HG03378 (cell line): Measurements from ENCODE around the gene FAM181A.

Source experiments
- ATAC-seq: cut with Tn5 transposase; IDR thresholded peaks from one replicate; pipeline ENCODE4 v1.9.1; 2021; ENCODE audit warnings: mild to moderate bottlenecking, moderate library complexity; ENCODE audit not compliant: unreplicated experiment

FAM181A gene

DNA sequence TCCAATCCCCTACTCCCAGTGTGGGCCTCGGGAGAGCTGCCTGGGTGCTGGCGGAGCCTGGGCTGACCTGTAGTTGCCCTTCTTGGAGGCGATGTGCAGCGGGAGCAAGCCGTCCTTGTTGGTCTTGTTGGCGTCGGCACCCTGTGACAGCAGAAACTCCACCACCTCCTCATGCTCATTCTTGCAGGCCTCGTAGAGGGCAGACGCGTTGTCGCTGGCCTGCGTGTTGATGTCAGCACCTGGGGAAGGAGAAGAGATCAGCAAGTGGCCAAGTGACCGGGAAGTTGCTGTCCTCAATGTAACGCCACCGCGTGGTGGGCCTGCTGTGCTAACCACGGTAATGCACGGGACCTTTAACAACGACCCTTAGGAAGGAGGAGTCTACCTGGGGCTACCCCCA, 20.1 kb downstream of the FAM181A start:
- ATAC-seq: no peak

DNA sequence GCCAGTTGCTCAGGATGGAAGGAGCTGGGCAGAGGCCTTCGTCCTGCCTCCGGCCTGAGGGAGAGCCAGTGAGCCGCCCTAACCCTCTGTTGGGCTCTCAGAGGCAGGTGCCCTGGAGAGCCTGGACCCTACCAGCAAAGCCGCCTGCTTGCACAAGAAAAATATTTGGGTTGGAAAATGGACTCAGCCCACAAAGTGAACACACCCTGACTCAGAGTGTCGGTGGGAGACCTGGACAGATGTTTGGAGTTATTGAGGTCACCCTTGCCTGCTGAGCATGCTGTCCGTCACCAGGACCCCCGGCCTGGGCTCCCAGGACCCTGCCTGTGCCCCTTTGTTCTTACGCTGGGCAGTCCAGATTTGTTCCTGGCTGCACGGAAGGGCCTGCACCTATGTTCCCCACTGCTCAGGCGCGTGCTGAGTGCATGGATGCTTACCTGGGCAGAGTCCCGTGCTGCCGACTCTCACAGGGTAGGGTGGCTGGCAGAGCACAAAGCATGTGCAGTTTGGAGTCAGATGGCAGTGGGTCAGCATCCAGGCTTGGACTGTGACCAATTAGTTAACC, 22.4 kb downstream of the FAM181A start:
- no peak for ATAC-seq

DNA sequence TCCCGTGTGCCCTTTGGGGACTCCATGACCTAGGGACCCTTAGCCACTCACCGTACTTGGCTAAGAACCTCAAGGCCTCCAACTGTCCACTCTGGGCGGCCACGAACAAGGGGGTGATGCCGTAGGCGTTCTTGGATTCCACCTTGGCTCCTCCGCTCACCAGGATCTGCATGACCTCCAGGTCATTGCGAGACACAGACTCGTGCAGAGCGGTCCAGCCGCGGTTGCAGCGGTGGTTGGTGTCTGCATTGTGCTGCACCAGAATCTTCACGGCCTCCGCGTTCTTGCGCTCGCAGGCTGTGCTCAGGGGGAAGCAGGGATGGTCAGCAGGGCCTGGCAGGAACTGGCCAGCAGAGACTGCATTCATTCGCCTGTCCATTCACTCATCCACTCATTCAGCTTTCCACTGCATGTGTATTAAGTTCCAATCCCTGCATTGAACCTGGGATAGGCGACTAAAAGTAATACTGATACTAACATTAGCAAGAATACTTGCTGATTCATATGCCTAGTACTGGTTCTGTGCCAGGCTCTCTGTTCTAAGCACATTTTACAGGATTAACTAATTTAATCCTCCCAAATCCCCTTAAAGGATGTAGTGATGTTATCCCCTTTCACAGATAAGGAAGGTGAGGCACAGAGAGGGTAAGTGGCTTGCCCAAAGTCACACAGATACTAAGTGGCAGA, 23.9 kb downstream of the FAM181A start:
- ATAC-seq: no peak

DNA sequence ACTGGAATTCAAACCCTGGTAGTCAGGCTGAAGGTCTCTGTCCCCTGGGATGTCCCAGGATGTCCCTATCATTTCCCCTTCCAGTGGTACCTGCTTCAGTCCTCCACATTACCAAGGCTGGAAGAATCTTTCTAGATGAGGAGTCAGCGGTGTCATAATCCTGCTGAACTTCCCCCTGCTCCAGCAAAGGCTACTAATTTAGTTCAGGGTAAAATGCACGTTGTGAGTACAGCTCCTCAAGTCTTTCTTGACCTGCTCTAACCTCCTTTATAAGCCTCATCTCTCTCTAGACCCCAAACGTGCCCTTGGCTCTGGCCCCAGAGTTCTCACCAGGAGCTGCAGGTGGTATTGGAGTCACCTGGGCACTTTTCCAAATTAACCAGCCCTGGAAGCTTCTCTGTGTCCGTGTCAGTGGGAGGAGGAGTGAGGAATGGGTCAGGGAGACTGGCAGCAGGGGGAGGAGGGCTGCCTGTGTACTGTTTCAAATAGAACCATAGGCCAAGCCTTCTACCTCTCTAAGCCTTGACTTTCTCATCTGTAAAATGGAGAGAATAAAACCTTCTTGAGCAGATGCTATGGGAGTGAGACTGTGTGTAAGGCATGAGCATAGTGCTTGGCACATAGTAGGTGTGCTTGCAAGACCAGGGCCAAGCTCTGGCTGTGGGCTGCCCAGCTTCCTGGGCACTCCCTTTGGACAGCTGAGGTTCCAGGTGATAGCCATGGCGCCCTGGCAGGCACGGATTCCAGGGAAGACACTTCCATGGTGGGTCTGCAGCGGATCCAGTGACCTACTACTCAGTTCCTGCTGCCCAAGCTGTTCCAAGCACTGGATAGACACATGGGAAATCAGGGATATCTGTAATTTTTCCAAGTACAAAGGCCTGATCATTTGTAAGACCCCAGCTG, 24.7 kb downstream of the FAM181A start:
- ATAC-seq: no peak

DNA sequence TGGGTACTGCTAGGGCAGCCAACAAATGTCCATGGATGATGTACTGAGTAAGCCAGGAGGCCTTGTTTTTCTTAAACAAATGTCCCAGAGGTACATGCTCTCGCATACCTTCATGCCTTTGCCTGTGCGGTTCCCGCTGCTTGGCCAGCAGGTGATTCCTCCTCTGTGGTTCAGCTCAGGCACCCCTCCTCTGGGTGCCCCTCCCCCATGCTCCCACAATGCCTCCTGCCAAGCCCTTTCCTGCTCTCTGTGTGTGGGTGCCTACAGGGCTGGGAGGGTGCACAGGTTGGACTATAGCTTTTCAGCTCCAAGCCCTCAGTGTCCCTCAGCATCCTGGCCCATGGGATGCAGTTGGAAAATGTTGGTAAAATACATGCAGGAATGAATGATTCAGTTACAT, 25.7 kb downstream of the FAM181A start:
- ATAC-seq: no peak

DNA sequence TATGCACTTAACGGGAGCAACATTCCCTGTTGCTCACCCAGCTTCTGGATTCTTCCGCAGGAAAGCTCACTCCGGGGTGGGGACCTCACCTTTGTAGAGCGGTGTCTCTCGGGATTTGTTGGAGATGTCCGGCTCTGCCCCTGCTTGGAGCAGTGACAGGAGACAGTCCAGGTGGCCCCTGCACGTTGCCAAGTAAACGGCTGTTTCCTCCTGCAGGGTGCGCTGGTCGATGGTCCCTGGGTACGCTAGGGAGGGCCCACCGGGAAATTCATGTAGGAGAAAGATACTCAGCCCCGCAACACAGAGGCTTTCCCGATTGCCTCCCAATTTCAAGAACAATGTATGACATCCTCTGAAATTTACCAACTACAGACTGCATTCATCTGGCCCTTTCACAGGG, 26.1 kb downstream of the FAM181A start:
- no peak for ATAC-seq

DNA sequence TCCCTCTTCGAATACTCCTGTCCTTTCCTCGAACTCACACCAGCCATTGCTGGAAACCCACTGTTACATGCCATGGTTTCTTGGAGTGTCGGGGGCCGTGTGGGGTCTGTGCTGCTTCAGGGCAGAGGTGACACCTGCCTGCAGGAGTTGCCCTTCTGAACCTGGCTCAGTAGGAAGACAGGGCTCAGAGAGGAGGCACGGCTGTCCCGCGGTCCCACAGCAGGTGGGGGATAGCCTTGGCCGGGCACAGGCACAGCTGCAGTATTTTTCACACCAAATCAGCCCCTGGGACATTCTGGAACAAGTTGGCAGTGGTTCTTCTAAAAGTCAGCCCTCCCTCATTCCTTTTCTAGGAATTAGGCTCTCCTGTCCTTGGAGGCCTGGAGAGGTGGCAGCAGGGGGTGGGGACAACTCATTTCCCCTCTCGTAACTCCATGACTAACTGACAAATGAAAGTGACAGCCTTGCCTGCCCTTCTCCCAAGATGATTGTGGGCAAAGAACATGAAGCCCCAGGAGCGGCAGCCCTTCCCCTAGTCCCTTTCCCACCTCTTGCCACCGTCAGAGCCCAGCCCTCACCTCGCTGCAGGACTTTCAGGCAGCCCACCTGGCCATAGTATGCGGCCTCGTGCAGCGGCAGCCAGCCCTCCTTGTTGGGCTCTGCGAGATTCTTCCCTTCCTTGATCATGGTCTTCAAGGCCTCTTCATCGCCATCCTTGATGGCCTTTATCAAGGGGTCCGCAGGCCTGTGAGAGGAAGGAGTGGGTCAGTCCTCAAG, 26.8 kb downstream of the FAM181A start:
- no peak for ATAC-seq

DNA sequence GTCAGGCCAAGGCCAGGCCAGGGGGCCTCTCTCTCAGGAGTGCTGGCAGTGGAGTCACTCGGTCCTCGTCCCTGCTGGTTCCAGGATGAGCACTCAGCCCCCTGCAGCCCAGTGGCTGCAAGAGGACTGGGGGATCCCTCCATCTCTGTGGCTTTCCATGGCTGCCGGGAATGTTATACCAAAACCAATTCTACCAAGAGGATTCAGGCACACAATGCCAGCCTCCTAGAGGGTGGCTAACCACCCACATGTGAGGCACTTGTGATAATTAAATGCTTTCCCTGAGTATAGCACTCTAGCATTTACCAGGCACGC, 27.3 kb downstream of the FAM181A start:
- no peak for ATAC-seq

DNA sequence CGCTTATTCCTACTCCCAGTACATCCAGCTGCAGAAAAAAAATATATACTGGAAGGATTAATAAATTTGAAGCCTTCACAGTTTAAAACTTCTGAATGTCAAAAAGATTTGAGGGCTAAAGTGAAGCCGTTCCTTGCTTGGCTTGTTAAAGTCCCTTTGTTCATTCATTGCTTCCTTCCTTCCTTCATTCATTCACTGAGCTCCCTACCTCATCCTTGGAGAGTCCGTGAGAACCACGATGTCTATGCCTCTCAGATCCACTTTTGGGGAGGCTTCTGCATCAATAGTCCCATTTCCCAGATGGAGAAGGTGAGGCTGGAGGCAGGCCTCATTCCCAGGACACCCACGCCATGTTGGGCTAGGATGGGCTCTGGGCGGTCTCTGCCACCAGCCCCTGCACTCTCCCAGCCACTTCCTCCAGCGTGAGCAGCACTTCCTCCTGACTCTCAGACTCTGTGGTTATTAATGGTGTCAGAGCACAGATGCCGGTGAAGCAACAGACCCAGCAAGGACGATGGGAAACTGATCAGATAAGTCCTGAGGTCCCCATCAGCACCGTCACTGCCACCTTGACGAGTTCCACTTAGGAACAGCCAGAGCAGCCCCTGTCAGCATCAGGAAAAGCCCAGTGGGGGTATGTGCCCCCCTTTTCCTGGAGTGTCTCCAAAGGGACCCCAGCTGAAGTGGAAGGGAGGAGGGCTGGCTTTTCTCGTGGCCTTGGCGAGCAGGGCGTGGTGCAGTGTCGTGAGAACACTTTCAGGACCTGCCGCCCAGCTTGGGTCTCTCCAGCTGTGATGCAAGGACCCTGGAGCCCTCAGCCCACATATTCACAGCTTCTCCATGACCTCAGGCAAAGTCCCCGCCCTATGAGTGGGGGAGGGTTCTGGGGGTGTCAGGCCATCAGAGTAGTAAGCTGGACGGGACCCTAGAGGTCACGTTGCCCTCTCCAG, 28.0 kb downstream of the FAM181A start:
- ATAC-seq: no peak

DNA sequence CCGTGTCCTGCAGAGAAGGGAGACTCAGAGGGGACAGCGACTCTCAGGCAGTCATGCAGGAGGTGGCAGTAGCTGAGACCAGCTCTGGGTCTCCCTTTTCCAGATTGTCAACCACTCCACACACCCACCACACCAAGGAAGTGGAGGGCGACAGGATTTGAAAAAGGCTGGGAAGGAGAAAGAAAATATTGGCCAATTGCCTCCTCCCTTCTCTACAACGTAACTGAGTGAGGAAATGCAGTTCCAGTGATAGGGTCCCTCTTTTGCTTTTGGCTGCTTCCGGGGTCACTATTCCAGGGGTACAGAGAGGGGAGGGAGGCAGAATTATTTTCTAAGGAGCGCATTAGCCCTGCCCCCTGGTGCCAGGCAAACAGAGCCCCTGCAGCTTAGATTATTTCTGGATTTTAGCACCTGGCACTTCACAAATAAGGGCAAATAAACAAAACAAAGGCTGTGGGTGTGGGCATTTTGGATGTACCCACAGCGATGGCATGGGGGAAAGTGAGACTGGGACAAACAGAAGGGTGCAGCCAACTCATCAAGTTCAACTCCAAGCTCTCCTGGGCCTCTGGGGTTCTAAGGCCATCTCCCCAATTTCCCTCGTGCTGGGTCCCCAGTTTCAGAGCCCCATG, 28.8 kb downstream of the FAM181A start:
- no peak for ATAC-seq

DNA sequence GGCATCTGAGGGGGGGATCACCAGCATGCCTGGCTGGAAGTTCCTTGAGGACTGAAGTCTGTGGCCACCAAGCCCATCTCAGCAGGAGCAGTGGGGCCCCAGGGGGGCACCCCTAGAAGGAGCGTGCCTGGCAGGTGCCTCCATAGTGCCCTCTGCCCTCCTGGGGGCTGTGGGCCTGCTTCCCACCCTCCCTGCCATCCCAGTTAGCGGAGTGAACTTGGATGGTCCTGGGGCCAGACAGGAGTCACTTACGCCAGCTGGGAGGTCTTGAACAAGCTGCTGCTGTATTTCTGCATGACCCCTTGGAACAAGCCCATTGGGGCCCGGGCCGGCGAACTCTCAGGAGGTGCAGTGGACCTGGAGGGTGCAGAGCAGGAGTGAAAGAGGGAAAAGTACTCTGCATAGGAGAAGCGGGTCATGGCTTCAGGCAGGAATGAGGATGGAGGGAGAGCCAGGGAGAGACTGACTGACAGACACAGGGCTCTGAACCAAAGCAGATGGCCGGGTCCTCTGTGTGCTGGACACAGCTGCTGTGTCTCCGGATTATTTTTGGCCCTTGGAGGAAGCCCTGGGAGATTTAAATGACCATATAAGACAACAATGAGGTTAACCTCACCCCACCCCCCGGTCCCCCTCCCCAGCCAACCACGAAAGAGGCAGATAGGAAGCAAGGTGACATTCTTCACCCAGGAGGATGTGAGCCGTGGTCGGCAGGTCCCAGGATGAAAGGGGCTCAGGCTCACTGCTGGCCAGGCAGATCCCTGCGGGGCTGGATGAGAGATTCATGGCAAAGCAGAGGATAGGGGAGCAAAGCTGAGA, 29.6 kb downstream of the FAM181A start:
- no peak for ATAC-seq

DNA sequence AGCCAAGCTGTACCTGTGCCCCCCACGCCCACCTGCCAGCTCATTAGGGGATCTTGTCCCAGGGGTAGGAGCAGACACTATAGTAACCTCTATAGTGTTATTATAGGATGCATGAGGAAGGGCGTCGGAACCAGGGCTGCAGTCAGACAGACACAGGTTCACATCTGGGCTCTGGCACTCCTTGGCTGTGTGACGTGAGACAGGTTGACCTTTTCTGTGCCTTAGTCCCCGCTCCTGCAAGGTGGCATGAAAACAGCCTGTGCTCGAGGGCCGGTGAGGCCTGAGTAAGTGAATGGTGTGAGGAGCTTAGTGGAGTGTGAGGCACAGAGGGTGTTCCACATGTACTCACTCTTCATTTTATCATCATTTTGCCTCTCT, 30.2 kb downstream of the FAM181A start:
- ATAC-seq: no peak

DNA sequence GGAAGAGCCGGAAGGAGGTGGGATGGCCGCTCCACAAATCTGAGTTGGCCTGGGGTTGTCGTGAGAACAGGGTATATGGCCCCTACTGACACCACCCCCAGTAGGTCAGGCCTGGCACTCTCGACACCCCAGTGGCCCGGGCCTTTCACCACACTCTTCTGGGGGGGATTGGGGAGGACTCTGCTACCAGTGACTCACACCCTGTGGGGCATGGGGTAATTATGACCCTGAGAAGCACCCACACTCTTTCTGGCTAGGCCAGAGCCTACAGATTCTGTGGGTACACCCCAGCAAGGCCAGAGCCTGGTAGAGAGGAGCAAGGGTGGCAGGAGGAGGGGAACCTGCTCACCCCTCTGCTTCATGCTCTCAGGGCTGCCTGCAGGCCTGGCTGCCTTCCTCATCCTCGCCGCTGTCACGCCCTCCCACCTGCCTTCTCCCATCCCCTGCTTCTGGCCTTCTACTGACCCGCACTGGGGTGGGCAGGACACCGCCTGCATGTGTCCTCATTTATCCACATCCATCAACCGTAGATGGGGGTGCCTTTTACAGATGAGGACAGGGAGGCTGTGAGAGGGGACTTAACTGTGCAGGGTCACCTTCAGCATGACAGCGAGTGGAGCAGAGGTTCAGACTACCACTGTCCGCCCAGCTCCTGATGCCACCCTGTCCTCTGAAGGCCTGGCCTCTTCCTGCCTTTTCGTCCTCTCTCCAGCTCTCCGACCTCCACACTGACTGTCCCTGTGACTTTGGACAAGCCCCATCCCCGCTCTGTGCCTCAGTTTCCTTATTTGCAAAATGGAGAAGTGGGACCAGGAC, 30.8 kb downstream of the FAM181A start:
- no peak for ATAC-seq

DNA sequence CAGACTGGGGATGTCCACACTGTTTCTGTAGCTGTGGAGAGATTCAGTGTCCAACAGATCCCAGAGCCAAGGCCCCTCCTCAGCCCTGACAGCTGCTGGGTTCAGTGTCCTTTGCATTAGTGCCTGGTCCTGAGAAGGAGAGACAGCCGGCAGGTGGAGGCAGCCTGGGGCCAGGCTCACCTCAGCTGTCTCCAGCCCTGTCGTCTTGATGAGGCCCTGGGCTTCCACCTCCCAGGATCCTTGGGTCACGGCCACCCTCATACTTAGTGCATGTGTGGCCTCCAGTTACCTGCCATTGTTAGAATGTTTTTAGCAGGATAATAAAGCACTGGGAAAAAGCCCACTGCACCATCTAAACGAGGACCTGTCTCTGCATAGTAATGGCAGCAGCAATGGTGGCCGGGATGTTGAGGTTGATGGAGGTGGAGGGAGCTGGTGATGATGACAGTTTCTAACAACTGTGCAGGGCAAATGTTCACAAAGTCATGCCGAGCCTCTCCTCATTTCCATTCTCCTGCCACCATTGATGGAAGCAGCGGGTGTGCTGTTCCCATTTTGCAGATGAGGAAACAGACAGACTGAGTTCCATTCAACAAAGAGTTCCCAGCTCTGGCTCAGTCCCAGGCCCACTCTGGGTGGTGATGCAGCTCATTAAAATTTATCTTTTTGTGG, 31.6 kb downstream of the FAM181A start:
- ATAC-seq: no peak

DNA sequence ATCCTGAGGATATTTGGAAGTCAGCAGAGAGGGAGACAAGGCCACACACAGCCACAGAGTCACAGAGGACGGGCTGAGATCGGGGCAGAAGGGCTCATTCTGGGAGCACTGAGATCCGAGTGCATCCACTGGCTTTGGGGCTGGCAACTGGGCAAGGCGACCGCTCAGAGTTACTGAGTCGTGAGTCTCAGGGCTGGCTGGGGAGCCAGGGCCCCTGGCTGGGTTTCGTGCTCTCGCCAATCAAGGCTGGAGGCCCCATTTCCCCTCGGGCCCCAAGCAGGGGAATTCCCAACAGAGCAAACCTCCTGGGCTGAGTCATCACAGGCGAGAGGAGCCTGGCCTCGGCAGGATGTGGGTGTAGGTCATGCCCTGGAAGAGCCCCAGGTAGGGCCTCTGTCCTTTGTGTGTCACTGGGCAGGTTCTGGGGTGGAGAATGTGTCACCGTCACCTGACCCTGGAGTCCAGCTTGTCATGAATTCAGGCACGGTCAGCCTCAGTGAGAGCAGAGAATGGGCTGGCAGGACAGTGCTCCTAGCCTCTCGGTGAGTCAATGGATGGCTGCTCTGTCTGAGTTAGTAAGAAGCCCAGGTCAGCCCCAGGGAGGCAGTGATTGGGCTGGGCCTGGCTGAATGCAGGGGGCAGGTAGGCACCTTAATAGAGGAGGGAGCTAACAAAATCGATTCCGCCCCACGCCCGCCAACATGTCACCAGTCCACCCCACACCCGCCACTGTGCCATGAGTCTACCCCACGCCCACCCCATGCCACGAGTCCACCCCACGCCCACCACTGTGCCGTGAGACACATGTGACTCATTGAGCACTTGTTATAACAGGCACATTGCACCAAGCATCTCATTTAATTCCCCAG, 32.3 kb downstream of the FAM181A start:
- ATAC-seq: peak; percentile 81

DNA sequence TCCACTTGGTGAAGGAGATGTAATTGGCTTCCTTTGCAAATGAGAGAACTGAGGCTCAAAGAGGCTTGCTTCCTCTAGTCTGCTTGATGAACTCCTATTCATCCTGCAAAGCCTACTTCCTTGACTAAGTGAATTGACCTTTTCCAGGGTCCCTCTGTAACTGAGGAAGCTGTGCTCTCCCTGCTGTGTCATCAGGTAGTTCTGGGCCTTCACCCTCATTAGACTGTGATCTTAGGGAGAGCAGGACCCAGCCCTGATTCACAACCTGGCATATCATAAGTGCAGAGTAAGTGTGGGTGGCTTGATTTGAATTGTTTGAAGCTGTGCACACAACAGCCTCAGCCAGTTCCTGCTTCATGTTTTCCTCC, 32.9 kb downstream of the FAM181A start:
- no peak for ATAC-seq
